Neural cell (in vitro differentiated cells): ENCODE results near the gene P2RX4. TPM values are rescaled to one million over a fixed set of nuclear protein-coding genes. Genes with fewer than 3 reads are reported as not detected.
"Not testable (repeated sequence)": the region's sequence is repeated elsewhere in the genome, so short reads cannot be mapped to it uniquely, and the experiment has no call there.

Experiments used
- H2AFZ ChIP-seq: fragments of 200-600, 300-800 bp; sonication (generic), shearing (Covaris generic); 2 replicates; pipeline ENCODE4 v1.6.0; 2014; ENCODE audit warnings: low read depth, mild to moderate bottlenecking, antibody characterized with exemption, low read length, moderate library complexity
- H3F3A ChIP-seq: fragments of 200-600 bp; shearing (Covaris generic); 2 replicates; pipeline ENCODE4 v1.6.1; 2016; ENCODE audit warnings: mild to moderate bottlenecking, moderate library complexity, mixed read lengths, antibody characterized with exemption, low read length; ENCODE audit not compliant: insufficient read depth, poor library complexity, severe bottlenecking
- H3K27ac ChIP-seq: fragments of 200-600, 300-800 bp; sonication (generic), shearing (Covaris generic); 2 replicates; pipeline ENCODE4 v1.5.1; 2014; ENCODE audit warnings: mild to moderate bottlenecking, low read length, moderate library complexity
- H3K27me3 ChIP-seq: fragments of 300-800, 200-600 bp; sonication (generic), shearing (Covaris generic); 2 replicates; pipeline ENCODE4 v1.6.0; 2014; ENCODE audit warnings: mild to moderate bottlenecking, low read depth, low read length, moderate library complexity; ENCODE audit not compliant: insufficient read depth
- H3K36me3 ChIP-seq: fragments of 300-800, 200-600 bp; sonication (generic), shearing (Covaris generic); 2 replicates; pipeline ENCODE4 v1.5.1; 2014; ENCODE audit warnings: mild to moderate bottlenecking, antibody characterized with exemption, low read length, moderate library complexity; ENCODE audit not compliant: insufficient read depth
- H3K4me2 ChIP-seq: fragments of 300-800, 200-600 bp; sonication (generic), shearing (Covaris generic); 2 replicates; pipeline ENCODE4 v1.6.0; 2014; ENCODE audit warnings: mild to moderate bottlenecking, low read length
- H3K4me3 ChIP-seq: fragments of 300-800, 200-600 bp; sonication (generic), shearing (Covaris generic); 2 replicates; pipeline ENCODE4 v1.5.1; 2014; ENCODE audit warnings: mild to moderate bottlenecking, low read length, moderate library complexity
- H3K79me2 ChIP-seq: fragments of 200-600 bp; shearing (Covaris generic); replicated peaks from 2 replicates; pipeline ENCODE4 v1.6.0; 2014; ENCODE audit warnings: mild to moderate bottlenecking, low read length, moderate library complexity; ENCODE audit not compliant: insufficient read depth
- H3K9ac ChIP-seq: fragments of 300-800, 200-600 bp; sonication (generic), shearing (Covaris generic); 2 replicates; pipeline ENCODE4 v1.6.1; 2016; ENCODE audit warnings: mild to moderate bottlenecking, low read length, mixed read lengths
- H3K9me2 ChIP-seq: fragments of 200-600 bp; shearing (Covaris generic); 2 replicates; pipeline ENCODE4 v1.6.1; 2016; ENCODE audit warnings: mild to moderate bottlenecking, low read length, mixed read lengths; ENCODE audit not compliant: insufficient read depth
- H3K9me3 ChIP-seq: fragments of 200-600, 300-800 bp; sonication (generic), shearing (Covaris generic); 2 replicates; pipeline ENCODE4 v1.6.1; 2016; ENCODE audit warnings: mild to moderate bottlenecking, mixed run types, low read length, moderate library complexity, mixed read lengths
- H4K20me1 ChIP-seq: fragments of 200-600 bp; shearing (Covaris generic); 2 replicates; pipeline ENCODE4 v1.6.1; 2016; ENCODE audit warnings: mild to moderate bottlenecking, mixed run types; ENCODE audit not compliant: insufficient read depth
- CTCF ChIP-seq: fragments of 450-650 bp; IDR thresholded peaks from 2 replicates; pipeline ENCODE4 v1.5.1; 2014; ENCODE audit warnings: antibody characterized with exemption, mild to moderate bottlenecking, moderate library complexity; ENCODE audit not compliant: poor library complexity, severe bottlenecking
- EP300 ChIP-seq: fragments of 450-650 bp; conservative IDR thresholded peaks from 2 replicates; pipeline ENCODE4 v1.6.1; 2014; ENCODE audit warnings: antibody characterized with exemption, mild to moderate bottlenecking, moderate library complexity; ENCODE audit not compliant: poor library complexity, severe bottlenecking
- EZH2 ChIP-seq: fragments of 200-600, 300-800 bp; shearing (Covaris generic), sonication (generic); IDR thresholded peaks from 2 replicates; pipeline ENCODE4 v1.6.1; 2014; ENCODE audit warnings: antibody characterized with exemption, low read length, borderline replicate concordance, mild to moderate bottlenecking; ENCODE audit not compliant: insufficient read depth, poor library complexity, severe bottlenecking
- MXI1 ChIP-seq: fragments of 450-650 bp; conservative IDR thresholded peaks from 2 replicates; pipeline ENCODE4 v1.6.1; 2014; ENCODE audit warnings: antibody characterized with exemption, mild to moderate bottlenecking; ENCODE audit not compliant: poor library complexity, severe bottlenecking
- POLR2AphosphoS5 ChIP-seq: IDR thresholded peaks from 2 replicates; pipeline ENCODE4 v1.6.1; 2012
- RAD21 ChIP-seq: fragments of 450-650 bp; conservative IDR thresholded peaks from 2 replicates; pipeline ENCODE4 v1.6.1; 2014; ENCODE audit warnings: antibody characterized with exemption, mild to moderate bottlenecking, moderate library complexity
- REST ChIP-seq: IDR thresholded peaks from 2 replicates; pipeline ENCODE4 v1.6.1; 2012; ENCODE audit warnings: borderline replicate concordance
- SMC3 ChIP-seq: fragments of 450-650 bp; conservative IDR thresholded peaks from 2 replicates; pipeline ENCODE4 v1.6.1; 2014; ENCODE audit warnings: antibody characterized with exemption, mild to moderate bottlenecking, moderate library complexity; ENCODE audit not compliant: poor library complexity
- TAF1 ChIP-seq: IDR thresholded peaks from 2 replicates; pipeline ENCODE4 v1.6.1; 2012; ENCODE audit warnings: low read depth
- polyA plus RNA-seq: library from polyadenylated mRNA; depleted of rRNA; stranded (reverse); fragments of >200 nt; gene quantifications from 2 replicates; pipeline ENCODE4 v1.2.3, GENCODE V29; 2014

Gene P2RX4
- polyA plus RNA-seq, 1 donor from 2014 or later: 5.8 TPM

DNA sequence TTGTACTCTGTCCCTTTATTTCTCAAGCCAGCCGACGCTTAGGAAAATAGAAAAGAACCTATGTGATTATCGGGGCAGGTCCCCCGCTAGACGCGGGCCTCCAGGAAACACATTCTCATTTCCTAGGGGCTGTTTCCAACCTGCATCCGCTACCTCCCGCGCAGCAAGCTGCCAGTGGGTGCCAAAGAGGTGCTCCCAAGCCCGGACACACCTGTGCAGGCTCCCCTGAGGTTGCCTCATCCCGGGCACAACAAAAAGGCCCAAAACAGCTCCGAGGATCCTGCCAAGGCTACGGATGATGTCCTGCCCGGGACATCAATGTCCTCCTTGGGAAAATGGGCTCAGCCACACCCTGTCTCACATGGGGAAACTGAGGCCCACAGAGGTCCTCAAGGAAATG, 71.2 kb downstream of the P2RX4 start:
- not testable (repeated sequence) for H3K4me3 ChIP-seq, H3K4me2 ChIP-seq

DNA sequence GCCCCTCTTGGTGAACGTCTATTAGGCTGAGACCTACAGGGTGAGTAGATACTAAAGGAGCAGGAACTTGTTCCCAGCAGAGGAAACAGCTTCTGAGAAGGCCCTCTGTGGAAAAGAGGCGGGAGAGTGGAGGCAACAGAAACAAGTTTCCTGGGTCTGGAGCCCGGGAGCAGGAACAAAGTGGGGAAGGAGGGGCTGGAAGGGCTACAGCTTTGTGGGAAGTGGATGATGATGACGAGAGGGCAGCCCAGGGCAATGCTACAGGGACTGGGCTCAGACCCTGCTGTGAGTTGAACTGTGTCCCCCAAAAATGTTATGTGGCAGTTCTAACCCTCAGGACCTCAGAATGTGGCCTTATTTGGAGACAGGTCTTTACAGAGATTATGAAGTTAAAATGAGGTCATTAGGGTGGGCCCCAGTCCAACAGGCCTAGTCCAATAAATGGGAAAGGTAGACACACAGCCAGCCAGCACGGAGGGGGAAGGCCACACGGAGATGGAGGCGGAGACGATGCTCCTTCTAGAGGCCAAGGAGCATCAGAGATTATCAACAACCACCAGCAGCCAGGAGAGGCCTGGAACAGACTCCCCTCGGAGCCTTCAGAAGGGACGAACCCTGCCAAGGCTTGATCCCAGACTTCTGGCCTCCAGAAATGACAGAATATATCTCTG, 72.3 kb downstream of the P2RX4 start:
- Histone ChIP-seq H3K36me3 (no peaks in the 10 kb centered on the region), H3K27me3 (no peaks in the 10 kb centered on the region), H4K20me1 (no peaks in the 10 kb centered on the region), H3K4me2 (no peak overlapping the region), H2AFZ (no peak overlapping the region), H3K9me3 (no peaks in the 10 kb centered on the region), H3F3A (no peaks in the 10 kb centered on the region), H3K9me2 (no peaks in the 10 kb centered on the region), H3K4me3 (no peak overlapping the region), H3K27ac (no peak overlapping the region), H3K9ac (no peak overlapping the region), H3K79me2 (no peaks in the 10 kb centered on the region)
- TF ChIP-seq EZH2 (no peak), TAF1 (no peak), CTCF (no peak), RAD21 (no peak), EP300 (no peak), MXI1 (no peak), REST (no peak), SMC3 (no peak), POLR2AphosphoS5 (no peak)

More for the DNA sequence above, 71.2 kb downstream of the P2RX4 start:
- H2AFZ ChIP-seq, H3K79me2 ChIP-seq, H3K9me2 ChIP-seq, H3F3A ChIP-seq, H3K9me3 ChIP-seq, H3K27me3 ChIP-seq, H3K27ac ChIP-seq, H3K9ac ChIP-seq, H3K36me3 ChIP-seq, H4K20me1 ChIP-seq: not testable (repeated sequence)

DNA sequence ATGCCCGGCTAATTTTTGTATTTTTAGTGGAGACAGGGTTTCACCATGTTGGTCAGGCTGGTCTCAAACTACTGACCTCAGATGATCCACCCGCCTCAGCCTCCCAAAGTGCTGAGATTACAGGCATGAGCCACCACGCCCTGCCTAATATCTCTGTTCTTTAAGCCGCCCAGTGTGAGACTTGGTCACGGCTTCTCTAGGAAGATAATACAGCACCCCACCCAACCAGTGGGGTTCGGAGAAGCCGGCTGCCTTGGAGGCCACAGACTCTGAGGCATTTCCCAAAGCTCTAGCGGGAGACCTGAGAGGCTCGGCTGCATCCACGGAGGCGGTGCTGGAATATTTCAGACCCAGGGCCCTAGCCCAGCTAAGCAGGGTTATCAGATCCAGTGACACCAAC, 73.0 kb downstream of the P2RX4 start:
- H3K27me3 ChIP-seq, H3K4me3 ChIP-seq, H3F3A ChIP-seq, H3K36me3 ChIP-seq, H4K20me1 ChIP-seq, H3K79me2 ChIP-seq, H3K27ac ChIP-seq, H3K9me3 ChIP-seq, H3K9ac ChIP-seq, H3K9me2 ChIP-seq, H2AFZ ChIP-seq, H3K4me2 ChIP-seq: not testable (repeated sequence)
